Stimulated activated CD4-positive, alpha-beta T cell treated with anti-CD3 and anti-CD28 coated beads, Interleukin-4, amount 100 ng/mL, for 4 hours (primary cell): ENCODE data around the gene MICALL2.

Experiments used
- DNase-seq, 2 experiments: peaks; one replicate each; pipeline ENCODE4 v3.0.0-alpha.2; 2020

MICALL2 gene

GRCh38 chr7:1388021-1388702, 71.1 kb downstream of the MICALL2 start:
- DNase-seq, result no peak

GRCh38 chr7:1387261-1387660, 72.0 kb downstream of the MICALL2 start:
- no peak for DNase-seq

GRCh38 chr7:1386623-1387220, 72.5 kb downstream of the MICALL2 start:
- DNase-seq, result no peak

- no peak for DNase-seq
Observed at GRCh38 chr7:1385809-1386622, 73.3 kb downstream of the MICALL2 start.

GRCh38 chr7:1385086-1385808, 74.0 kb downstream of the MICALL2 start:
- no peak for DNase-seq
